ENCODE results near the gene SARM1.

GRCh38 chr17:28334171-28334570 lies 37.3 kb upstream of the SARM1 start:
- TF ChIP-seq CTCF (conservative IDR thresholded peaks at IDR 0.05 in 1 of 2, IDR thresholded peaks at IDR 0.05 in 1 of 2; ENCODE audit: extremely low read depth in 1 of 2, insufficient read depth in 1 of 2, low read depth in 1 of 2, low read length in 2 of 2) (no peak), EZH2 (IDR thresholded peaks at IDR 0.05; ENCODE audit: borderline replicate concordance, low read length) (no peak)

All from mammary epithelial cell (primary cell).